GM13977 (cell line): ENCODE data around the gene ILRUN.
A peak's percentile ranks its signal among the peaks of the same experiment; 100 is the strongest.
"Not testable (repeated sequence)": the region's sequence is repeated elsewhere in the genome, so short reads cannot be mapped to it uniquely, and the experiment has no call there.

ENCODE experiments used
- DNase-seq: peaks from one replicate; pipeline ENCODE4 v3.0.0; 2012; ENCODE audit warnings: low spot score
- in situ Hi-C: fragments of 300-500 bp; cut with MboI; formaldehyde crosslinking; loops from one replicate; pipeline ENCODE4 v1.12.0; 2022; ENCODE audit warnings: low sequenced_read_pairs, low pct_unique_long_range_greater_than_20kb, mixed read lengths, inconsistent platforms; ENCODE audit not compliant: unreplicated experiment
- TF ChIP-seq, protein P1 (sequence below): IDR thresholded peaks from 2 replicates; pipeline ENCODE4 v1.5.1; 2012; ENCODE audit warnings: mild to moderate bottlenecking, control low read depth; ENCODE audit not compliant: insufficient read depth; ENCODE audit errors: extremely low read depth, missing control alignments

ILRUN gene

GRCh38 chr6:34684919-34685318 lies 11.6 kb downstream of the ILRUN start:
- no peak for DNase-seq
- in situ Hi-C loops = no loop called here
- TF ChIP-seq, protein P1, sequence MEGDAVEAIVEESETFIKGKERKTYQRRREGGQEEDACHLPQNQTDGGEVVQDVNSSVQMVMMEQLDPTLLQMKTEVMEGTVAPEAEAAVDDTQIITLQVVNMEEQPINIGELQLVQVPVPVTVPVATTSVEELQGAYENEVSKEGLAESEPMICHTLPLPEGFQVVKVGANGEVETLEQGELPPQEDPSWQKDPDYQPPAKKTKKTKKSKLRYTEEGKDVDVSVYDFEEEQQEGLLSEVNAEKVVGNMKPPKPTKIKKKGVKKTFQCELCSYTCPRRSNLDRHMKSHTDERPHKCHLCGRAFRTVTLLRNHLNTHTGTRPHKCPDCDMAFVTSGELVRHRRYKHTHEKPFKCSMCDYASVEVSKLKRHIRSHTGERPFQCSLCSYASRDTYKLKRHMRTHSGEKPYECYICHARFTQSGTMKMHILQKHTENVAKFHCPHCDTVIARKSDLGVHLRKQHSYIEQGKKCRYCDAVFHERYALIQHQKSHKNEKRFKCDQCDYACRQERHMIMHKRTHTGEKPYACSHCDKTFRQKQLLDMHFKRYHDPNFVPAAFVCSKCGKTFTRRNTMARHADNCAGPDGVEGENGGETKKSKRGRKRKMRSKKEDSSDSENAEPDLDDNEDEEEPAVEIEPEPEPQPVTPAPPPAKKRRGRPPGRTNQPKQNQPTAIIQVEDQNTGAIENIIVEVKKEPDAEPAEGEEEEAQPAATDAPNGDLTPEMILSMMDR = no peak

DNA sequence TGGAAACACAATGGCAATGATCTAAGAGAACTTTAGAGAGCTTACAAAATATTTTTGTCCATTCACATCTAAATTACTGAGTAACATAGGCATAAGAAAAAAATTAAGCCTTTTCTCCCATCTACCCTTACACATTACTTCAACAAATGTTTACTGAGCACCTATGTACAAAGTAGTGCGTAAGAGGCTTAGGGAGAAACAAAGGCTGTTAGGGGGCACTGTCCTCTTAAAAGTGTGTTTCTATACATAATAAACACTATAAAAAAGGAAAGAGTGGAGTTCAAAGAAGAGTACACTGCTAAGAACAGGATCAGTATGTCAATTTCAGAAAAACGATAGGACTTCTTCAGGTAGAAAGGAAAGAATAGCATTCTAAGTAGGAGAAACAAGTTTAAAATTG lies 12.2 kb downstream of the ILRUN start:
- TF ChIP-seq, protein P1 = no peak
- in situ Hi-C loops = no loop called here
- no peak for DNase-seq

GRCh38 chr6:34680802-34681515 lies 15.6 kb downstream of the ILRUN start:
- in situ Hi-C loops = no loop called here
- TF ChIP-seq, protein P1 = no peak
- DNase-seq = peak; percentile 62

DNA sequence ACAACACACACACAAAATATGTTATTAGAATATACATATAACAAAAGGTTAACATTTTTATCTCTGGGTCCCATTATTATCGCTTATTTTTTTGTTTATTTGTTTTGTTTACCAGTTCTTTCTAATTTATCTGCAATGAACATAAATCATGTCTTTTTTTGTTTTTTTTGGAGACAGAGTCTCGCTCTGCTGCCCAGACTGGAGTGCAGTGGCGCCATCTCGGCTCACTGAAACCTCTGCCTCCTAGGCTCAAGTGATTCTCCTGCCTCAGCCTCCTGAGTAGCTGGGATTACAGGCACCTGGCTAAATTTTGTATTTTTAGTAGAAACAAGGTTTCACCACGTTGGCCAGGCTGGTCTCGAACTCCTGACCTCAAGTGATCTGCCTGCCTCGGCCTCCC lies 16.3 kb downstream of the ILRUN start:
- DNase-seq, in situ Hi-C loops: not testable (repeated sequence)

GRCh38 chr6:34679552-34680253 lies 16.9 kb downstream of the ILRUN start:
- in situ Hi-C loops = no loop called here
- no peak for DNase-seq
- TF ChIP-seq, protein P1 = no peak

- in situ Hi-C loops = no loop called here
- TF ChIP-seq, protein P1 = no peak
- no peak for DNase-seq
Observed at GRCh38 chr6:34676140-34676539, 20.4 kb downstream of the ILRUN start.

GRCh38 chr6:34674930-34675329 lies 21.6 kb downstream of the ILRUN start:
- in situ Hi-C loops, DNase-seq: not testable (repeated sequence)
